OCI-LY7 (cell line): ENCODE data around the gene PYHIN1. TPM values are rescaled to one million over a fixed set of nuclear protein-coding genes. Genes with fewer than 3 reads are reported as not detected.

Experiments used
- BruUV-seq: library from RNA; stranded (reverse); fragments of 400-500 nt; replicated peaks from 2 replicates; lab custom pipeline; 2021; lab: Mats Ljungman, UMichigan
- CTCF ChIA-PET: fragments of 300-600 bp; sonication (Branson Sonifier 250); formaldehyde crosslinking; loops from one replicate; lab custom pipeline; 2022; ENCODE audit warnings: antibody characterized with exemption; ENCODE audit not compliant: unreplicated experiment; lab: Charles Lee
- POLR2A ChIA-PET: fragments of 300-600 bp; sonication (Branson Sonifier 250); formaldehyde crosslinking; loops from one replicate; lab custom pipeline; 2022; ENCODE audit warnings: antibody characterized with exemption; lab: Charles Lee
- DNase-seq: peaks from one replicate; pipeline ENCODE4 v3.0.0-alpha.2; 2015; ENCODE audit warnings: low spot score
- H2AFZ ChIP-seq: fragments of 200-600 bp; sonication (generic), shearing (Covaris generic); 2 replicates; pipeline ENCODE4 v1.6.1; 2014; ENCODE audit warnings: mild to moderate bottlenecking, antibody characterized with exemption, low read length, moderate library complexity
- H3K27ac ChIP-seq: fragments of 200-600 bp; sonication (generic); 2 replicates; pipeline ENCODE4 v1.5.1; 2014; ENCODE audit warnings: mixed run types, low read depth, mild to moderate bottlenecking, moderate library complexity, low read length, inconsistent platforms; ENCODE audit not compliant: poor library complexity, severe bottlenecking
- H3K36me3 ChIP-seq: fragments of 200-600 bp; sonication (generic); 2 replicates; pipeline ENCODE4 v1.6.1; 2014; ENCODE audit warnings: mild to moderate bottlenecking, antibody characterized with exemption, low read length, moderate library complexity, mixed read lengths; ENCODE audit not compliant: insufficient read depth
- H3K4me1 ChIP-seq: fragments of 200-600 bp; sonication (generic); 2 replicates; pipeline ENCODE4 v1.5.1; 2014; ENCODE audit warnings: mild to moderate bottlenecking, low read length; ENCODE audit not compliant: insufficient read depth, poor library complexity, severe bottlenecking
- H3K4me2 ChIP-seq: fragments of 200-600 bp; sonication (generic); 2 replicates; pipeline ENCODE4 v1.6.1; 2014; ENCODE audit warnings: mild to moderate bottlenecking, low read length
- H3K4me3 ChIP-seq: fragments of 200-600 bp; sonication (generic); 2 replicates; pipeline ENCODE4 v1.5.1; 2014; ENCODE audit warnings: mild to moderate bottlenecking, low read depth, low read length; ENCODE audit not compliant: poor library complexity, severe bottlenecking
- H3K79me2 ChIP-seq: fragments of 200-600 bp; sonication (generic); 2 replicates; pipeline ENCODE4 v1.6.1; 2016; ENCODE audit warnings: low read depth, mild to moderate bottlenecking, low read length, moderate library complexity, mixed read lengths; ENCODE audit not compliant: insufficient read depth
- H3K9me2 ChIP-seq: fragments of 200-600 bp; sonication (generic); 2 replicates; pipeline ENCODE4 v1.6.1; 2016; ENCODE audit warnings: mild to moderate bottlenecking, low read length, mixed read lengths; ENCODE audit not compliant: insufficient read depth
- H3K9me3 ChIP-seq: fragments of 200-600 bp; sonication (generic); 2 replicates; pipeline ENCODE4 v1.6.1; 2014; ENCODE audit warnings: mild to moderate bottlenecking, mixed run types, low read length, mixed read lengths
- H4K20me1 ChIP-seq: fragments of 200-600 bp; sonication (generic); 2 replicates; pipeline ENCODE4 v1.6.1; 2014; ENCODE audit warnings: mild to moderate bottlenecking, antibody characterized with exemption, low read length, moderate library complexity, mixed read lengths; ENCODE audit not compliant: insufficient read depth
- EZH2phosphoT487 ChIP-seq: fragments of 200-600 bp; sonication (generic); IDR thresholded peaks from 2 replicates; pipeline ENCODE4 v1.6.1; 2018; ENCODE audit warnings: low read depth, borderline replicate concordance, mild to moderate bottlenecking, mixed run types, antibody characterized with exemption, low read length, moderate library complexity, mixed read lengths
- intact Hi-C: fragments of 100-400 bp; cut with micrococcal nuclease; formaldehyde crosslinking; loops from one replicate; pipeline ENCODE4 v1.10.0; 2022; ENCODE audit not compliant: unreplicated experiment
- total RNA-seq, 2 experiments: library from RNA; depleted of rRNA in 1 of 2; stranded (reverse); fragments of >200 nt in 1 of 2; shearing (Covaris generic) in 1 of 2; gene quantifications; 2 replicates each; pipeline ENCODE4 v1.2.3, GENCODE V29; 2014 to 2022
- TF ChIP-seq, protein P1 (sequence below): fragments of 200-600 bp; sonication (generic); conservative IDR thresholded peaks from 2 replicates; pipeline ENCODE4 v1.5.1; 2014; ENCODE audit warnings: mild to moderate bottlenecking, antibody characterized with exemption, low read length, moderate library complexity, mixed read lengths

Gene PYHIN1
- total RNA-seq, 2 experiments from 2014 or later, result 18.2 to 42.5 TPM

DNA sequence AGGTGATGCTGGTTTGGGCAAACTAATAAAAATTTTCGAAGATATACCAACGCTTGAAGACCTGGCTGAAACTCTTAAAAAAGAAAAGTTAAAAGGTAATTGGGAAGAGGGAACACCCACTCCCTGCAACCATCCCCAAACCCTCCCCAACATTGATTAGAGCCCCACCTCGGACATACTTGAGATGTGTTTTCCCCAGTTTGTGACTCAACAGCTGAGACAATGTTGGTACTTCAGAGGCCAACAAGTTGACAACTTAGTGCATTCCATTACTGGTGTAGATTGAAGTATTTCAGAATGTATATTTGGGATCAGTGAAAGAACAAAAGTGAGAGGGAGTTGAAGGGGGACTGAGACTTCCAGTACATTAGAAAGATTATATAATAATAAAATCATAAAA lies 83.5 kb downstream of the PYHIN1 start:
- intact Hi-C loops, result loop anchor here (5.0 kb wide), 2 partner anchors 728 to 838 kb away; partner anchors contain the start of gene CD1C
- CTCF ChIA-PET, result no interaction called here
- TF ChIP-seq EZH2phosphoT487, result no peak
- TF ChIP-seq, protein P1, sequence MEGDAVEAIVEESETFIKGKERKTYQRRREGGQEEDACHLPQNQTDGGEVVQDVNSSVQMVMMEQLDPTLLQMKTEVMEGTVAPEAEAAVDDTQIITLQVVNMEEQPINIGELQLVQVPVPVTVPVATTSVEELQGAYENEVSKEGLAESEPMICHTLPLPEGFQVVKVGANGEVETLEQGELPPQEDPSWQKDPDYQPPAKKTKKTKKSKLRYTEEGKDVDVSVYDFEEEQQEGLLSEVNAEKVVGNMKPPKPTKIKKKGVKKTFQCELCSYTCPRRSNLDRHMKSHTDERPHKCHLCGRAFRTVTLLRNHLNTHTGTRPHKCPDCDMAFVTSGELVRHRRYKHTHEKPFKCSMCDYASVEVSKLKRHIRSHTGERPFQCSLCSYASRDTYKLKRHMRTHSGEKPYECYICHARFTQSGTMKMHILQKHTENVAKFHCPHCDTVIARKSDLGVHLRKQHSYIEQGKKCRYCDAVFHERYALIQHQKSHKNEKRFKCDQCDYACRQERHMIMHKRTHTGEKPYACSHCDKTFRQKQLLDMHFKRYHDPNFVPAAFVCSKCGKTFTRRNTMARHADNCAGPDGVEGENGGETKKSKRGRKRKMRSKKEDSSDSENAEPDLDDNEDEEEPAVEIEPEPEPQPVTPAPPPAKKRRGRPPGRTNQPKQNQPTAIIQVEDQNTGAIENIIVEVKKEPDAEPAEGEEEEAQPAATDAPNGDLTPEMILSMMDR, result no peak
- no peak for DNase-seq
- H3K9me2 ChIP-seq, result no peaks in the 10 kb centered on the region
- H3K9me3 ChIP-seq, result no peaks in the 10 kb centered on the region
- no TSS peak for BruUV-seq
- H3K27ac ChIP-seq, result peak overlapping the region; percentile 89
- H3K4me2 ChIP-seq, result peak overlapping the region; percentile 77
- H3K36me3 ChIP-seq, result peaks cover 91% of the 10 kb centered on the region
- H3K4me3 ChIP-seq, result peak overlapping the region; percentile 88
- no peaks in the 10 kb centered on the region for H4K20me1 ChIP-seq
- POLR2A ChIA-PET, result interaction anchor here (1.0 to 1.8 kb wide), 3 partner anchors 10 to 58 kb away, joined by 3 to 7 read pairs (median 5); no protein-coding TSS in a partner anchor
- H3K79me2 ChIP-seq, result peaks cover 96% of the 10 kb centered on the region
- no peak overlapping the region for H2AFZ ChIP-seq
- H3K4me1 ChIP-seq, result peaks cover 56% of the 10 kb centered on the region

DNA sequence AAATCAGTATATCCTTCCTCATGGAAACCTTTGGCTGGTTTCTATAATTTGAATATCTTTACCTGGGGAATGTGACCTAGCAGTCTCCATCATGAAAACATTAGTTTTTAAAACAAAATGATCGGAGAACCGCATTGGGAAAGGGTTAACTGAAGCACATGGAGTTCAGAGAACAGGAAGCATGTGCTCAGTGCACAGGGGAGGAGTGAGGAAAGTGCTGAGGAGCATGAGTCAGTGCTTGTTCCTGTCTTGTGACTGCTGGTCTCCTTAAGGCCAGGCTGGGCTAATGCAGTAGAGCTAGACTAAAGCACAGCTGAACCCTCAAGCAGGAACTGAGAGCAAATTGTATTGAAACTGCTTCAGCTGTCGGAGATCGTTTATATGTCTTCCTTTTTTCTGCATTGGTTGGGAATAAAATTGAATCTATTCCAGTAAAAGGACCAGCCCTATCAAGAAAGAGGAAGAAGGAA lies 84.1 kb downstream of the PYHIN1 start:
- no peak for TF ChIP-seq EZH2phosphoT487
- TF ChIP-seq, protein P1, result no peak
- Histone ChIP-seq H3K27ac (peak overlapping the region; percentile 89), H3K79me2 (peaks cover 96% of the 10 kb centered on the region), H3K9me3 (no peaks in the 10 kb centered on the region), H3K4me2 (peak overlapping the region; percentile 77), H3K9me2 (no peaks in the 10 kb centered on the region), H2AFZ (no peak overlapping the region), H3K4me1 (peaks cover 56% of the 10 kb centered on the region), H3K4me3 (peak overlapping the region; percentile 88), H3K36me3 (peaks cover 91% of the 10 kb centered on the region), H4K20me1 (no peaks in the 10 kb centered on the region)
- ChIA-PET CTCF (no interaction called here), POLR2A (interaction anchor here (0.5 to 1.2 kb wide), 6 partner anchors 9 to 1454 kb away, joined by 3 to 6 read pairs (median 4); partner anchors contain the start of gene AIM2)
- intact Hi-C loops, result no loop called here
- BruUV-seq, result no TSS peak
- peak; percentile 91 for DNase-seq

DNA sequence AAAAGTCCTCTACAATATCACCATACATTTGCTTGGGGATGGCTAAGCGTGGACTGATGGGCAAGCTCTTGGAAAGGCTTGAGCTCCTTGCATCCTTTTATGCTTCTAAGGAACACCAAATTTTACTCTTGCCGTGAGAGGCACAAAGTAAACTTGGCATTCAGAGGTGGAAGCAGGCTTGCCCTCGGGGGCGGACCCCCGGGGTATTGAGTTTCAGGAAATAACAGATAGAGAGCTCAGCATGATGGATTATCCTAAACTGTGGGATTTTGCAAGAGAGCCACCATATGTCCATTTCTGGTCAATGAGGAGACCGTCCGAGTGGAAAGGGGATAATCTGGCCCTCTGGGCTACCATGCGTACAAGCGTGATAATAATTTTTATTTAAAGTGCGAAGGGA lies 92.4 kb downstream of the PYHIN1 start:
- peaks cover 9% of the 10 kb centered on the region for H4K20me1 ChIP-seq
- H3K27ac ChIP-seq, result no peak overlapping the region
- peaks cover 95% of the 10 kb centered on the region for H3K79me2 ChIP-seq
- peaks cover 98% of the 10 kb centered on the region for H3K36me3 ChIP-seq
- no peak for DNase-seq
- no peaks in the 10 kb centered on the region for H3K9me2 ChIP-seq
- H3K4me2 ChIP-seq, result no peak overlapping the region
- no peaks in the 10 kb centered on the region for H3K4me1 ChIP-seq
- POLR2A ChIA-PET, result interaction anchor here (0.9 kb wide), 1 partner anchor 16 kb away, joined by 3 read pairs; no protein-coding TSS in a partner anchor
- intact Hi-C loops, result no loop called here
- BruUV-seq, result no TSS peak
- no peak overlapping the region for H3K4me3 ChIP-seq
- no peaks in the 10 kb centered on the region for H3K9me3 ChIP-seq
- H2AFZ ChIP-seq, result no peak overlapping the region
- CTCF ChIA-PET, result no interaction called here
- TF ChIP-seq, protein P1, result no peak
- no peak for TF ChIP-seq EZH2phosphoT487
